Peyer's patch (tissue), 4 donors: ENCODE results near the gene NUDT6.

ENCODE experiments used
- POLR2A ChIP-seq, 2 donors: fragments of 450-650 bp; IDR thresholded peaks; one replicate each; pipeline ENCODE4 v1.5.1; 2017; ENCODE audit warnings: antibody characterized with exemption in 2 of 2, mild to moderate bottlenecking in 2 of 2, moderate library complexity in 2 of 2
- TF ChIP-seq, protein P1 (sequence below), 6 experiments: fragments of 450-650 bp in 4 of 6; fragments of 200-600 bp in 2 of 6; sonication (generic) in 1 of 6; IDR thresholded peaks; one replicate each; pipeline ENCODE4 v1.5.1; 2017 to 2019; ENCODE audit warnings: antibody characterized with exemption in 6 of 6, mild to moderate bottlenecking in 3 of 6, moderate library complexity in 1 of 6

DNA sequence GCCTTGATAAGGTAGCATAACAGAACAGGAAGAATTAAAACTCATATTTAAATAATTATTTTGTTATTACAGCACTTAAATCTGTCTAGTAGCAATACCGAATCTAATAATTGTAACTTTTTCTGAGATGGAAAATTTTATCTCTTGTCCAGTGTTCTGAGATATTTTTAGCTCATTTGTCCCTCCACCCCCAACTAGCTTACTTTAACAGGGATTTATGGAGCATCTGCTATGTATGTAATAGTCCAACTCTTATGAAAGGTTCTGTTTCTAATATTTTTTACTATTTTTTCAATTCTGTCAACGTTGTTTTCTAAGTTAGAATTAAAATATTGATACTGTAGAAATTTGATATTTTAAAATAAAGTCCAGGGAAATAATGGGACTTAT, 38.2 kb upstream of the NUDT6 start:
- TF ChIP-seq POLR2A (IDR thresholded peaks at IDR 0.05): no peak
- TF ChIP-seq, protein P1, sequence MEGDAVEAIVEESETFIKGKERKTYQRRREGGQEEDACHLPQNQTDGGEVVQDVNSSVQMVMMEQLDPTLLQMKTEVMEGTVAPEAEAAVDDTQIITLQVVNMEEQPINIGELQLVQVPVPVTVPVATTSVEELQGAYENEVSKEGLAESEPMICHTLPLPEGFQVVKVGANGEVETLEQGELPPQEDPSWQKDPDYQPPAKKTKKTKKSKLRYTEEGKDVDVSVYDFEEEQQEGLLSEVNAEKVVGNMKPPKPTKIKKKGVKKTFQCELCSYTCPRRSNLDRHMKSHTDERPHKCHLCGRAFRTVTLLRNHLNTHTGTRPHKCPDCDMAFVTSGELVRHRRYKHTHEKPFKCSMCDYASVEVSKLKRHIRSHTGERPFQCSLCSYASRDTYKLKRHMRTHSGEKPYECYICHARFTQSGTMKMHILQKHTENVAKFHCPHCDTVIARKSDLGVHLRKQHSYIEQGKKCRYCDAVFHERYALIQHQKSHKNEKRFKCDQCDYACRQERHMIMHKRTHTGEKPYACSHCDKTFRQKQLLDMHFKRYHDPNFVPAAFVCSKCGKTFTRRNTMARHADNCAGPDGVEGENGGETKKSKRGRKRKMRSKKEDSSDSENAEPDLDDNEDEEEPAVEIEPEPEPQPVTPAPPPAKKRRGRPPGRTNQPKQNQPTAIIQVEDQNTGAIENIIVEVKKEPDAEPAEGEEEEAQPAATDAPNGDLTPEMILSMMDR (IDR thresholded peaks at IDR 0.05): no peak
